Heart left ventricle (tissue), 16 donors: ENCODE measurements around the gene SLC9A3. TPM values are rescaled to one million over a fixed set of nuclear protein-coding genes. Genes with fewer than 3 reads are reported as not detected.

Experiments used
- ATAC-seq, 4 donors: fragments of 200-7000 bp; cut with Tn5 transposase; one replicate each; pipeline ENCODE4 v1.9.1; 2020 to 2022; ENCODE audit warnings: moderate library complexity in 4 of 4, mild to moderate bottlenecking in 3 of 4, moderate number of reproducible peaks in 1 of 4
- DNase-seq, 5 donors: peaks; one replicate each; pipeline ENCODE4 v3.0.0-alpha.2; 2020
- H3K27ac ChIP-seq, 12 donors: fragments of 200-600 bp; sonication (generic) in 4 of 12; one replicate each; pipeline versions ENCODE4 v1.5.0 to v1.8.0; 2016 to 2022; ENCODE audit warnings: mild to moderate bottlenecking in 2 of 12
- H3K27me3 ChIP-seq, 9 donors: fragments of 200-600 bp; sonication (generic) in 2 of 9; one replicate each; pipeline versions ENCODE4 v1.5.1 to v1.8.0; 2016 to 2022; ENCODE audit warnings: mild to moderate bottlenecking in 3 of 9
- H3K36me3 ChIP-seq, 9 donors: fragments of 200-600 bp; sonication (generic) in 2 of 9; one replicate each; pipeline versions ENCODE4 v1.5.0 to v1.8.0; 2018 to 2022; ENCODE audit warnings: mild to moderate bottlenecking in 2 of 9
- H3K4me1 ChIP-seq, 12 donors: fragments of 200-600 bp; sonication (generic) in 4 of 12; one replicate each; pipeline versions ENCODE4 v1.5.0 to v1.8.0; 2016 to 2022; ENCODE audit warnings: mild to moderate bottlenecking in 3 of 12
- H3K4me3 ChIP-seq, 12 donors: fragments of 200-600 bp; sonication (generic) in 4 of 12; one replicate each; pipeline versions ENCODE4 v1.5.0 to v1.8.0; 2017 to 2022; ENCODE audit warnings: mild to moderate bottlenecking in 9 of 12, moderate library complexity in 4 of 12
- H3K9me3 ChIP-seq, 12 donors: fragments of 200-600 bp; sonication (generic) in 4 of 12; one replicate each; pipeline versions ENCODE4 v1.5.0 to v1.8.0; 2016 to 2022; ENCODE audit warnings: mild to moderate bottlenecking in 1 of 12
- CTCF ChIP-seq, 12 donors: fragments of 200-600 bp; sonication (generic) in 4 of 12; IDR thresholded peaks; one replicate each; pipeline versions ENCODE4 v1.5.0 to v1.8.0; 2018 to 2022; ENCODE audit warnings: antibody characterized with exemption in 12 of 12, mild to moderate bottlenecking in 5 of 12
- POLR2A ChIP-seq, 2 donors: fragments of 450-650 bp; IDR thresholded peaks; one replicate each; pipeline ENCODE4 v1.6.1; 2017; ENCODE audit warnings: antibody characterized with exemption in 2 of 2, mild to moderate bottlenecking in 2 of 2, moderate library complexity in 2 of 2
- WGBS, 4 donors: extraction: QIAGEN DNeasy Blood & Tissue Kit in 2 of 4; methylation state at CpG; one replicate each; pipeline versions ENCODE4 v1.1.5 to v1.1.7; 2013 to 2018; 5-methylcytosine and 5-hydroxymethylcytosine counted together
- intact Hi-C, 10 donors: fragments of 100-400 bp; cut with DNase I; formaldehyde crosslinking; loops; one replicate each; pipeline versions ENCODE4 v1.11.1 to v1.14.2; 2022
- polyA plus RNA-seq, 2 donors: library from polyadenylated mRNA; stranded (reverse); fragments of 200-250 nt; gene quantifications; one replicate each; pipeline ENCODE4 v1.2.3, GENCODE V29; 2013
- total RNA-seq, 9 donors: library from RNA; depleted of rRNA in 2 of 9; stranded (reverse); fragments of >200 nt in 2 of 9; fragmentation: NEBNext Ultra II Directional in 3 of 9; extraction: Animal tissue kit (Norgen Biotek cat#: 25700) in 3 of 9; gene quantifications; one replicate each; pipeline versions ENCODE4 v1.1.0 to v1.2.4, GENCODE V29; 2016 to 2023
- donor health status: ischemic (EF 13 %, LVEDD 7.1; RV severe dilation, severe dysfunction).
- donor health status: healthy with polysubstance abuse.
- donor health status: DM: no; HTN: yes; CAD: no.
- donor health status: DM: no; HTN: no; CAD: no.
- donor health status: ischemic (EF 25% LVEDD 6.9; RV normal size, moderate dysfunction).
- donor health status: ischemic (EF 25% LVEDD 5.7; RV mildly dilated, moderate dysfunction).
- donor health status: healthy.
- donor health status: DM: yes; HTN: yes; CAD: no.
- donor health status: ischemic (EF 35%, LVEDD 5.7; RV mildly dilated, moderate dysfunction).
- donor health status: nonischemic (EF 11% LVEDD 7.7; RV severe dilation, severe dysfunction).
- donor health status: DM: yes; HTN: yes; CAD: no.
- donor health status: PGD.
- donor health status: ischemic (EF 29% LVEDD 5.4; RV normal size, mild dysfunction).
- donor health status: nonischemic (EF 23%, LVEDD 6.1; RV moderate dilation, normal function).

The SLC9A3 gene
- total and polyA plus RNA-seq, 11 donors: 0.50 to 3.8 (median 1.0) TPM

- Histone ChIP-seq H3K9me3 (no peaks in the 10 kb centered on the region), H3K36me3 (peaks cover 0 to 14% (median 3%) of the 10 kb centered on the region in 9 donors), H3K4me3 (peak overlapping the region; percentile 86 to 99 (median 92)), H3K4me1 (peaks cover 3 to 40% (median 18%) of the 10 kb centered on the region in 12 donors), H3K27ac (peak overlapping the region; percentile 53 to 92 (median 80)), H3K27me3 (peaks cover 0 to 33% (median 24%) of the 10 kb centered on the region in 9 donors)
- DNase-seq (peak; percentile 89 to 95 (median 91)), ATAC-seq (peak; percentile 66 to 88 (median 86))
- intact Hi-C loops: loop anchor here in 1 of 10 donors (10.0 kb wide), 2 partner anchors 142 to 432 kb away; partner anchors contain the start of gene CEP72
- WGBS, 4 donors: 0 to 1% (median 0%) methylated on average over 1 to 137 of the region's 137 CpGs
- TF ChIP-seq POLR2A (IDR thresholded peaks at IDR 0.05) (peak in 1 of 2 donors; percentile 91), CTCF (IDR thresholded peaks at IDR 0.05) (peak in 1 of 12 donors; percentile 54)
Measured at GRCh38 chr5:472656-473550, 51.3 kb downstream of the SLC9A3 start.

GRCh38 chr5:472076-472655 is 52.1 kb downstream of the SLC9A3 start:
- peak overlapping the region; percentile 53 to 92 (median 78) for H3K27ac ChIP-seq

GRCh38 chr5:471750-472058 is 52.5 kb downstream of the SLC9A3 start:
- Histone ChIP-seq H3K27me3 (peaks cover 0 to 24% (median 18%) of the 10 kb centered on the region in 9 donors), H3K9me3 (no peaks in the 10 kb centered on the region), H3K36me3 (peaks cover 0 to 19% (median 10%) of the 10 kb centered on the region in 9 donors), H3K4me3 (peak overlapping the region in 10 of 12 donors; percentile 79 to 99 (median 93)), H3K27ac (peak overlapping the region in 4 of 12 donors; percentile 71 to 85 (median 80)), H3K4me1 (peaks cover 3 to 40% (median 18%) of the 10 kb centered on the region in 12 donors)
- 83 to 91% (median 86%) methylated on average over 5 to 6 of the region's 6 CpGs for WGBS, 4 donors
- ATAC-seq (no peak), DNase-seq (peak in 1 of 5 donors; percentile 5)
- intact Hi-C loops: loop anchor here in 1 of 10 donors (10.0 kb wide), 2 partner anchors 143 to 433 kb away; partner anchors contain the start of gene CEP72
- no peak for TF ChIP-seq POLR2A (IDR thresholded peaks at IDR 0.05)
- no peak for TF ChIP-seq CTCF (IDR thresholded peaks at IDR 0.05)

More at GRCh38 chr5:472076-472655, 52.1 kb downstream of the SLC9A3 start:
- ATAC-seq: peak; percentile 11 to 27 (median 18)
- Histone ChIP-seq H3K4me1 (peaks cover 3 to 40% (median 18%) of the 10 kb centered on the region in 12 donors), H3K4me3 (peak overlapping the region; percentile 62 to 99 (median 92)), H3K27me3 (peaks cover 0 to 26% (median 23%) of the 10 kb centered on the region in 9 donors), H3K9me3 (no peaks in the 10 kb centered on the region), H3K36me3 (peaks cover 0 to 15% (median 5%) of the 10 kb centered on the region in 9 donors)
- intact Hi-C loops: loop anchor here in 1 of 10 donors (10.0 kb wide), 2 partner anchors 143 to 433 kb away; partner anchors contain the start of gene CEP72
- TF ChIP-seq POLR2A (IDR thresholded peaks at IDR 0.05): no peak
- no peak for TF ChIP-seq CTCF (IDR thresholded peaks at IDR 0.05)
- WGBS, 4 donors: 17 to 41% (median 28%) methylated on average over 5 to 30 of the region's 30 CpGs
- peak in 4 of 5 donors; percentile 29 to 69 (median 44) for DNase-seq
